ENCODE measurements around the gene HSP90AB1.

HSP90AB1 gene

DNA sequence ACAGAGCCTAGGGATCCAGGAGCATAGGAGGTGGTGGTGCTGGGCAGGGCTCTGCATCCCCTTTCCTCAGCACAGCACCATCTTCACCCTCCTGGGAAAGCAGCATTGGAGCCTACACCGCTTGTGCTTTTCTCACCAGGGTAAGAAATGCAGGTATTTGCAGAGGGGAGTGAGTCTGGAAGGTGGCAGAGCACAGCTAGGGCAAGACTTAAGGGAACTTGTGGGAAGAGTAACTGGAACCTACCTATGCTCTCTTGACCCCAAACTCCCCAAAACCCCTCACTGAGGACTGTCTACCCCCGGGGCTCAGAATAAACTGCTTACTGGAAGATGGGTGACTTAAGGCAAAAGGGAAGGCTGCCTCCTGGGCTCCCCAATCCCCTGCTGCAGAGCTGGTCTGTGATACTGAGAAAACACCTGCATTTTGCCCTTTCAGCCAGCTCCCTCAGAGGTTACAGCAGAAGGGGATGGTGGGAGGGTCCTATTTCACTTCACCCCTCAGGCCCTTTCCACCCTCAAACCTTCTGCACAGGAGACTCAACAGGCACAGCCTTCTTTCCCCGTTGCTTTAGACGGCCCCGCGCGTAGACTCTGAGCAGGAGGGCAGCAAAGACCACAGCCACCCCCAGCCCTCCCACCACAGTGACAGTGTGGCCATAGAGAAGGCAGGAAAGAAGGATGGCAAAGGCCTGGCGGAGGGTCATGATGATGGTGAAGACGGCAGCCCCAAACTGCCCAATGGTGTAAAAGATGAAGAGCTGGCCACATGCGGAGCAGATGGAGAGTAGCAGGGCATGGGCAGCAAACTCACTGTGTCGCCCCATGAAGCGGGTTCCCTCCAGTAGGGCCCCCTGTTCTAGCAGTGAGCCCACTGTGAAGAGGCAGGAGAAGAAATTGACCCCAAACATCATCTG is 7.5 kb downstream of the HSP90AB1 start:
- DNase-seq, result no peak

DNA sequence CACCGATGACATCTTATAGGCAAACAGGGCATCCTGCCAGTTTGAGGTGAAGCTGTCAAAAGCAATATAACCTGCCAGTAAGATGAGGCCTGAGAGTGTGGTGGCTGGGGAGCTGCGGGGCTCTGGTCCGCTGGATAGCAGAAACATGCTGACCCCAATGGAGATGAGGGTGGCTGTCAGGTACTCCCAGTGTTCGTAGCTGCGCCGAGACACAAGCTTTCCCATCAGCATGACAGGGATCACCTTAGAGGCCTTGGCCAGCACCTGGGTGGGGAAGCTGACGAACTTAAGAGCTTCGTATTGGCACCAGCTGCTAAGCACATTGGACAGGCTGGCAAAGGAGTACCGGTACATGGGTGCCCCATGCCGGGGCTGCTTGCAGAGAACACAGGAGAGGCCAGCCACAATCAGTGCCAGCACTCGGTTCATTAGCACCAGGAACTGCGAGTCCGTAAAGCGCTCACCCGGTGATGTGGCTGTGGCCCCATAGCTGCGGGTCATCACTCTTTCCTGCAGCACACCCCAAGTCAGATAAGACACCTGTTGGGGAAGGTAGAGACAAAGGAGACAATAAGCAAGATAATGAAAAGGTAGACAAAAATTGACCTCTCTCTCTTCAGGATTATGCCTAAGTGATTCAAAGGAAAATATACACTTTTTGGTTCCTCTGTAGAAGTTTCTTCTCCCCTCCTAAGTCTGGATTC is 8.4 kb downstream of the HSP90AB1 start:
- peak in 1 of 56 donors; percentile 51 for DNase-seq

DNA sequence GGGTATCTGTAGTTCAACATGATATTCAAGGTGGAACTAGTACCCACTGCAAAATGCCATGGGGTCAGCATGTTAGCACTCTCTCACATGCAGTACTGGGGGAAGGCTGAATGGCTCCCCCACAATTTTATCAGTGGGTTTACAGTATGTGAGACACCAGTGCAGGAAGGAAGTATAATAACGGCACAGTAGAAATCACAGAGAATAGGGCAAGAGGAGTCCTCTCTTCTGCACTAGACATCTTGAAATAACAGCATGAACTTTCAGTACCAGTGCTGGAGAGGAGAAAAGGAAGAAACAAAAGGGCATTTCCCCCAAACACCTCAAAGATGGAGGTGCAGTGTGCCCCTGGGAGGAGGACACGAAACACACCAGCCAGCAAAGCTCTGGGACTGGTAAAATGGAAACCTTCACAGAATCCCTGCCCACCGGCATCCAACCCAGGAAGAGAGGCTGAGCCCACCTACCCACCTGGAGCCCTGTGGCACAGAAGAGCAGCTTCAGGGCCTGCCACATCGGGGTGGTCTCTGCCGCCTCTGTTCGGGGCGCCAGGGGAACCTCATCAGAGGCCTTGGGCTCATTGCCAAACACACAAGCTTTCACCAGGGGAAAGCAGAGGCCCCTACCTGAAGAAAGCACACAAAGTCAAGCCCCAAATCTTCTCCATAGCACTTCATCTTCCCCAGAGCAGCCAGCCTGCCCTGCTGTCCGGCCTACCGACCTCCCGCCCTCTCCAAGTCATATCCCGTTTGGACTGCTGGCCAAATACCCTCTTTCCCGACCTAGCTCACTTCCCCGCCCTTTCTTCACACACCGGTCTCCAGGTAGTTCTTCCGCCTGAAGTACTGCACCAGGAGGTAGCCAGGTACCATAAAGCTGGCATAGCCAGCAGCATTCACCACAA is 9.2 kb downstream of the HSP90AB1 start:
- DNase-seq, result peak in 1 of 56 donors; percentile 63

DNA sequence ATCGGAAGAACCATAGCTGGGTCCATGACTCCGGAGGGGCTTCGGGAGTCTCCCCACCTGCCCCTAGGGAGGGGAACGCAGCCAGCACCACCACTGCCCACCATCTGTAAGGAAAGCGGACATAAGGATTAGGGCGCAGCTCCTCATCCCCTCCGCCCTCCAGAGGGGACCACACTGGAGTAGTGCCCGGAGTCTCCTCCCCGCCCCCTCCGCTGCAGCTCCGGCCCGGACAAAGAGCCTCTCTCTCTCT is 9.8 kb downstream of the HSP90AB1 start:
- peak in 1 of 56 donors; percentile 91 for DNase-seq

DNA sequence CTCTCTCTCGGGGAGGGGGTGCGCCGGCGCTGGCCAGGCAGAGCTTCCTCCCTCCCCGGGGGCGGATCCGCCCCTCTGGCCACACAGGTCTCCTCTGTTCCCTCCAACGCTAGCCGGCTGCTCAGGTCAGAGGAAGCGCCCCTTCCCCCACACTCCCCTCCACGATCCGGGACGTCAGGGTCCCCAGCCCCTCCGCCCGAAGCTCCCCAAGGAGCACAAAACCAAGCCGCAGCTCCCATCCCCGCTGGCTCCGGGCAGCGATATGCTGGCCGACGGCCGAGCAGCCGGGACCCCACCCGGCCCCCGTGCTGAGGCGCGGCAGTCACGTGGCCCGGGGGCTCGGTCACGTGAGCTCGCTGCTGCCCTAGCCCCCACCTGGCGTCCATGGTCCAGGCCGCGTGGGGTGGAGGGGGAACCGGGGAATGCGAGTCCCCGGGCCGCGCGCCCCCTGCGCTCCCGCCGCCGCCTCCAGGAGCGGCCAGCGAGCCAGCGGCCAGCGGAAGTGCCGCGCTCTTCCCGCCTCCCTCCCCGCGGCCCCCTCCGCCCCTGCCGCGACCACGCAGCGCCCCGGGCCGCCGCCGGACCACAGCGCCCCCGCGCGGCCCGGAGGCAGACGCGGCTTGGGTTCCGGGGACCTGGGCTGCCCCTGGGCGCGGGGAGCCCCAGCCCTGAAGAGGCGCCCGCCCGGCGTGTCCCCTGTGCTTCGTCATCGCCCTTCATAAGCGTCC is 10.3 kb downstream of the HSP90AB1 start, which contains the start of gene SLC35B2:
Gene SLC35B2 (minus strand): TSS at position 504 of the 728 bp plus-strand sequence. CDS start 118 bp downstream, at position 386.
- DNase-seq, result peak; percentile 45 to 95 (median 86)

DNA sequence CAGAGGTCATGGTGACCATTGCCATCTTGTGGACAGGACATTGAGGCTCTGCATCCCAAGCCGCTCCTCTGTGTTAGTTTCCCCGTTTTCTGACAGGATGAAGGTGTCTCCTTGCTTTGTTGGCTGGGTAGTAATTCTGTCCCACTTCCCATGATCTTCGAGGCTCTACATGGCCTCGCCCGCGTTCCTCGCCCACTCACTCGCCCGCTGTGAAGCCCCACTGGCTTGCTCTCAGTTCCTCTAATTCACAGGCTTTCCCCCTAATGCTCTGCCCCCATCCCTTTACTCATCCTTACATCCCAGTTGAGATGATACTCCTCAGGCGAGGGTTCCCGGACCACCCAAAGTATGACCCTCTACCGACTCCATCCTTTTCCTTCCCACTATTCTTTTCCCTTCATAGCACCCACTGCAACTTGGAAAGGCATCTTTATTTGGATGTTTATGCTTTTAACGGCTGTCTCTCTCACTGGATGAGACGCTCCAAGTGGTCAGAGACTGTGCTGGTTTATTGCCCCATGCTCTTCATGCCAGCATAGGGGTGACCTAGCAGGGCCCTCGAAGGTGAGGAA is 10.9 kb downstream of the HSP90AB1 start:
- no peak for DNase-seq

DNA sequence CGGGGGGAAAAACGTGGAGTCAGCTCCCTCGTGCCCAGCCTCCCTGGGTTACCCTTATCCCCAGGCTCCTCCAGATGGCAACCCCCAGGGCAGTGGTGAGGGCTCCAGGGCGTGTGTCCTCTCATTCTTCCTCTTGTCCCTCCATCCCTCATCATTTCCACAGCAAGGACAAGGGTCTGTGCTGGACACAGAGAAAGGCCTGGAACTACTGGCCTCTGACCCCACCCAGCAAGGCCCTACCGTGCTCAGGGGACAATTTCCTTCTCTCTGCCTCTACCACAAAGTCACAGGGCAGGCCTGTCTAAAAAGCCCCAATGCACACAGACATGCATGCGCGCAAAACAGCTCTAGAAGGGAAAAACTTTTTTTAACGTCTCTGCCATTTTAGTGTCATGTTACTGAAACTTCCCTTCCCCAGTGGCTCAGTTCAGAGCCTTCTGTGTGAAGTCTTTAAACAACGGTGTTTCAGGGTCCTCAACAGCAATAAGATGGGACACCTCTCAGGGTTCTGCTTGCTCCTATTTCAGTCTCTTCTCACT is 11.5 kb downstream of the HSP90AB1 start:
- DNase-seq, result no peak

DNA sequence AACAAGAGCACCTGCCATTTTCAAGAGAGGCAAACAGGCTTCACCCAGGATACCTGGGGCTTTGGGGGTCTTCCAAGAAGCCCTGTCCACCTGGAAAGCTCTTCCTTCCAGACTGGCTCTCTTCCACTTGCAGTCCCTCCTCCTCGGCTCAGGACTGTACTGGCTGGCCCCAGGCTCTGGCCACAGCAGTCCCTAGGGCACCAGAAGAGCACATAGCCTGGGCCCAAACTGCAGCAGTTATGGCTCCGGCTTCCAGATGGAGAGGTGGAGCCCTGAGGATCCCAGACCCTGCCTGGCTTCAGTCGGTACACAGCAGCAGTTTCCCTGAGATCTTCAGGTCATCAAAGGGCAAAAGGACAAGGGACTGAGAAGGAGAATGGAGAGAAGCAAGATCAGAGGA is 12.0 kb downstream of the HSP90AB1 start:
- DNase-seq, result no peak

DNA sequence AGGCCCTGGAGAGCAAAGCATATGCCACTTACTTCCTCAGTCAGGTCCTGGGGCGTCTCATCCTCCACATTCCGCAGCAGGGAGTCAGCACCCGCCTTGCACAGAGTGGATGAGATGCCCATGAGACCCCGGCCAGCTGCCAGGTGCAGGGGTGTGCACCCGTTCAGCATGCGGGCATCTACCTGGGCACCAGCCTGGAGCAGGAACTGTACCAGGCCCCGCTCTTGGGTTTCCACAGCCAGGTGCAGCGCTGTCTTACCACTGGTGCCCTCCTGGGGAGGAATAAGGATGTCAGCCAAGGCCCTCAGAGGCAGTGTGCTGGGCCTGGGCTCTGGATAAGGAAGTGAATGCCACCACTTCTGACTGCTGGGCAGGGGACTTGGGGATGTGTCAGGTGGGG is 13.1 kb downstream of the HSP90AB1 start:
- no peak for DNase-seq

DNA sequence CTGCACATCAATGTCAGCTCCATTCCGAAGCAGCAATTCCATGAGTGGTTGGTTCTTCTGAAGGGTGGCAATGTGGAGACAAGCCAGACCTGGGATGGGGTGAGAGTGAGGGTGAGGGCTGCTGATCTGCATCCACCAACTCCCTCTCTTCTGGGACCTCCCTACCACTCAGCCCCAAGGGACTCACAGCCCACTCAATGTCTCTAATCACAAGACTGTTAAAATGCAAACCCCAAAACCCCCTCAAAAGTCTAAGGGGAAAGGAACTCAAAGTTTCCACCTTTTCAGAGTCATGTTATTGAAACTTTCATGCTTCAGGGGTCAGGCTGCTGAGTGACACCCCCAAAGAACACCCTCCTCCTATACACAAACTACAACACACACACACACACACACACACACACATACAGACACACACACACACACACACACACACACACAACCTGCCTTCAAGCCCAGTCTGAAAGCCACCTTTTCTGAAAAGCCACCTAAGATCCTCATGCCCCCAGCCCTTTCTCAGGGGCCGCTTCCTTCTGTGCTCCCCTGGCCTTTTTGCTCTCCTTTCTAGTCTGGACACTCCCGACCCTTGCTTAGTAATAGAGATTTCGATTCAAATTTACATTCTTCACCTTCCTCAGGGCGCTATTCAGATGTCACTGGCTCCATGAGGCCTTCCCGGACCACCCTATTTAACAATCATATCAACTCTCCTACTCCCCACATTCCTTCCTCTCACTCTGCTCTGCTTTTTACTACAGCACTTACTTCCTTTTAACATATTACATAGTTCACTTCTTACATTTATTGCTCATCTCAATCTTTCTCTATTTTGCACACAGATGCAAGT is 13.8 kb downstream of the HSP90AB1 start:
- no peak for DNase-seq

DNA sequence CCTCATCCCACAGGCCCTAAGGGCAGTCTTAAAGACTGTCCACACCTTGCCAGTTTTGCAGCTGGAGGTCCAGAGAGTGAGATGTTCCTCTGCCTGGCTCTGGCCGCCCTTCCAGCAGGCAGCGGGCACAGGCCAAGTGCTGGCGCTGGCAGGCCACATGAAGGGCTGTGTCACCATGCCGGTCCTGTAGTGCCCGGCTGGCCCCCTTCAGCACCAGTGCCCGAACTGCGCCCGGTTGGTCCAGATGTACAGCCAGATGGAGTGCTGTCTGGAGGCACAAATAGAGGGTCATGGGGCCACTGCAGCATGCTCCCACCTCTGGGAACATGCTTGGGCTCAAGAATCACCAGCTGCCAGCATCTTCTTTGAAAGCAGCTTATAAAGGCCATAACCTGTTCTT is 14.7 kb downstream of the HSP90AB1 start:
- no peak for DNase-seq

DNA sequence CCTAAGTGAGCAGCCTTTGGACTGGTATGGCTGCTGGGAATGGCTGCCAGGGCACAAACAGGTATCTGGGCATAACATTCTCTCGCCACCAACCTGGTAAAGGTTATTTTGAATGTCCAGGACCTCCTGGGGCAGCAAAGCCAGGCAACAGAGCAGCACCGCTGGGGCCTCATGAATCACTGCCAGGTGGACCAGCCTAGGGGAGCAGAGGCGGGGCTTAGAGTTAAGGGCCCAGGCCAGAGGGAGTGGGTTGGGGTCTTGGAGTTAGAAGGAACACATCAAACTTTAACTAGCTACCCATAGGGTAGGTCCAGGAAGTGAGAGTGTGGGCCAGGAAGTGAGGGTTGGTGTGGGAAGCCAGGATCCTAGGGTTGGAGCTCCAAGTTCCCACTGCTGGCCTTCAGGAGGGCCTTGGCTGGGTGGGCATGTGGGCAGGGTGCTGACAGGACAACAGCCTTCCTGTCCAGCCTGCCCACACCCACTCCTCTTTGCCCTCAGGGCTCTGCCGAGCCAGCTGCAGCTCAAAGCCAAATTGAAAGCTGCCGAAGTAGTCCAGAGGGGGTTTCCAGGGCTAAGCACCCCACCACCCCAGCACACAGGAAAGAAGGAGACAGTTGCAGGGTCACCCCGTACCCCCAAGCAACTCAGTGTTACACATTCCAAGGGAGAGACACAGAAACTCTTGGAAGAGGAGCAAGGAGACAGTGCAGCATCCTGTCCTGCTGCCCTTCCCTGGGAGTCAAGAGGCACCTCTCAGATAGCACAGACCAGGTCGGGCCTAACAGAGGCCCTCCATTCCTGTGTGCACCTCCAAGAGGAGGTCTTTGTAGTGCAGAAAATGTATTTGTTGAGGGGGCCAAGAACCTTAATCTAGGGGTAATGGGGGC is 15.8 kb downstream of the HSP90AB1 start:
- no peak for DNase-seq

DNA sequence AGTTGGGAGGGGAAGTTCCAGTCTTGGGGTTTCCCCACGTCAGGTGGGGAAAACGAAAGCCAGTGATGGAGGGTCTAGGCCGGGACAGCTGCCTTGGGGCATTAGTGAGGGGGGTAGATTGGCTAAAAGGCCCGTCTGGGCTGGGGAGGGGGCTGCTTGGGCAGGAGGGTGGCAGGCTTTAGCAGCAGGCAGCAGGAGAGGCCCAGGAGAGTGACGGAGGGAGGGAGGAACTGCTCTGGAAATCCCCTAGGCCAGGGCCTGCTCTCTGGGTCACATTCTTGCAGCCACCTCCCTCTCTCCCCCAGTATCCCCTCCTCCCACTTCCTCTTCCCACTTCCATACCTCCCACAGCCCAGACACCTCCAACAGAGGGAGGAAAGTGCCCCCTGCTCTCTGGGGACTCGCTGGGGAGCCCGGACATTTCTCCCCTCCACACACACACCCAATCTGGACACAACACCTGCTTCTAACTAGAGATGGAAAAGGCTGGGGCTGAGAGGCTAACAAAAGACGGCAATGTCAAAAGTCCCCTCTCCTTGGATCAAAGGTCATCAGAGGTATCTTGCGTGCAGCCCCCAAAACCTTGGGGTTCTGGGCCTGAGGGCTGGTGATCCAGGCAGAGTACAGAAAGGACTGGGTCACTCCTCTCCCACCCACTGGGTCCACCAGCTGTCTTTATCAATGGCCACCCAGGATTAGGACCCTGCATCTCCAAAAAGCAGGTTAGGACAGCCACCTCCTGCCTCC is 16.6 kb downstream of the HSP90AB1 start:
- no peak for DNase-seq

DNA sequence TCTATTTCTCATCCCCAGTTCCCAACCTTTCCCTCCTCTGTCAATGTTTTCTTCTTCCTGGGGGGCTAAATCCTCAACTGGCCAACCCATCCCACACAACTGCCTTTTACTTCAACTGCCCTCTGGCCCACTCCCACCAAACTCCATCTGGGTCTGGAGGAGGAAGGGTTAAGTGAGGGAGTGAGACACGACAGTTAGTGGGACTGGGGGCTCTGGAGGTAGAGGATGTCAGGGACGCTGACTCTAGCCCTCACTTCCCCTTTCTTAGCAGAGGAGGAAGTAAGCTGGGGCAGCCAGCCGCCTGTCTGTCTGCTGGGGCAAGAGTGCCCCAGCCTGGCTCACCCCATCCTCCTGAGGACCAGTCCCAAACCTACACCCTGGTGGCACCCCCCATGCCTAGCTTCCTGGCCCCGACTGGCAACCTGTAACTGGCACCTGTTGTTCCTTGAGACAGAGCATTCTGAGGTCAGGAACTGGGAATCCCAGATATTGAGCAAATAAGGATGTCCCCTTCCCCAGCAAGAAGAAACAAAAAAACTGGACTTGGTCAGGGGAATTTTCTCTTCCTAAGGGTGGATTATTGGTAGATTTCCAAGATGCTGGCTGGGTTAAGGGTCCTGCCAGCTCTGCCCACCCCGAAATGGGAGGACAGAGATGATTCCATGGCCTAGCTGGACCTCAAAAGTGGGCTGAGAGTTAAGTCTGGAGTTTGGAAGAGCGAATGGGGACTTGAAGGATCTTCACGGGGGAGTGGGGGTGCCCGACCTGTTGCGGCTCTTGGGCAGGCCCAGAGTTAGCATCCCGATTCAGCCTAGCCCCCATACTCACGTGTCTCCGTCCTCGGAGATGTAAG is 17.5 kb downstream of the HSP90AB1 start:
- DNase-seq, result peak in 4 of 56 donors; percentile 18 to 41 (median 36)

DNA sequence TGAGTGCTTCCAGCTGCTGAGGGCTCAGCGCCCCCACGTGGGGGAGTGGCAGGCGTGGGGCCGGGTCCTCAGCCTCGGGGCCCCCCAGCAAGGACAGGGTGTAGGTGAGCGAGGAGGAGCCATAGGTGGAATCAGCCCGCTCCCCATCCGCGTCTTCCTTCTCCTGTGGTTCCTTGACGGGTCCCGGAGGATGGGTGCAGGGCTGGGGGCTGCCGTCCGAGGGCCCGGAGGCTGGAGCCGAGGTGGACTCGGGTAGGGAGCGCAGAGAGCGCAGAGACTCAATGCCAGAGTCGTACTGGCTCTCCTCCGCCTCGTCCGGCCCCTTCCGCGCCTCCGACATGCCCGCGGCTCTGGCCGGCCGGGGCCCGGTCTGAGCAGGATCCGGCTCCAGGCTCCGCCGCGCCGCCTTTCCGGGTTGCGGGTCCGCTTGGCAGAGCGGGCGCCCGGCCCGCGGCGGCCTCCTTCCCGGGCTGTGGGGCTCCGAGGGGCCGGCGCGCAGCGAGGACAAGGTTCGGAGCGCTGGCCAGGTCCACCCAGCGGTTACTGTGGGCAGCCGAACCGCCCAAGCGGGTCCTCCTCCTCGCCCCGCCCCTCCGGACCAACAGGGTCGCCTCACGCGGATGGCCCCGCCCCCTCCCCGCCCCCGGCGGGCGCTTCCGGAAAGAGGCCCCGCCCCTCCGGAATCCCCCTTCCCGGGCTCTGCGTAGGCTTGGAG is 18.3 kb downstream of the HSP90AB1 start, which contains the start of gene NFKBIE:
Gene NFKBIE (minus strand): TSS at position 545 of the 715 bp plus-strand sequence. CDS start 205 bp downstream, at position 340.
- peak; percentile 42 to 96 (median 84) for DNase-seq
